HG03039 (cell line): ENCODE measurements around the gene SOWAHD.
A peak's percentile ranks its signal among the peaks of the same experiment; 100 is the strongest.
"Not testable (repeated sequence)": the region's sequence is repeated elsewhere in the genome, so short reads cannot be mapped to it uniquely, and the experiment has no call there.

ENCODE experiments used
- ATAC-seq: cut with Tn5 transposase; IDR thresholded peaks from one replicate; pipeline ENCODE4 v1.9.1; 2021; ENCODE audit warnings: mild to moderate bottlenecking, moderate library complexity; ENCODE audit not compliant: unreplicated experiment

The SOWAHD gene

DNA sequence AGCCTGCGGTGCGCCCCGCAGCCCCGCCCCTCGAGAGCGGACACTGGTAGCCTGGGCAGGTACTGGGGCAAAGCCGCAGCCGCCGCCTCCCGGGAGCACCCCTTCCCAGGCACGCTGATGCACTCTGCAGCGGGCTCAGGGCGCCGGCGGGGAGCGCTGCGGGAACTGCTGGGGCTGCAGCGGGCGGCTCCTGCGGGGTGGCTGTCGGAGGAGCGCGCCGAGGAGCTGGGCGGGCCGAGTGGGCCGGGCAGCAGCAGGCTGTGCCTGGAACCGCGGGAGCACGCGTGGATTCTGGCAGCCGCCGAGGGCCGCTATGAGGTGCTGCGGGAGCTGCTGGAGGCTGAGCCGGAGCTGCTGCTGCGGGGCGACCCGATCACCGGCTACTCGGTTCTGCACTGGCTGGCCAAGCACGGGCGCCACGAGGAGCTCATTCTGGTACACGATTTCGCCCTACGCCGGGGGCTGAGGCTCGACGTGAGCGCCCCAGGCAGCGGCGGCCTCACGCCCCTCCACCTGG lies 401 bp downstream of the SOWAHD start:
- no peak for ATAC-seq

- ATAC-seq = no peak
Observed at GRCh38 chrX:119759248-119759766, 919 bp downstream of the SOWAHD start.

DNA sequence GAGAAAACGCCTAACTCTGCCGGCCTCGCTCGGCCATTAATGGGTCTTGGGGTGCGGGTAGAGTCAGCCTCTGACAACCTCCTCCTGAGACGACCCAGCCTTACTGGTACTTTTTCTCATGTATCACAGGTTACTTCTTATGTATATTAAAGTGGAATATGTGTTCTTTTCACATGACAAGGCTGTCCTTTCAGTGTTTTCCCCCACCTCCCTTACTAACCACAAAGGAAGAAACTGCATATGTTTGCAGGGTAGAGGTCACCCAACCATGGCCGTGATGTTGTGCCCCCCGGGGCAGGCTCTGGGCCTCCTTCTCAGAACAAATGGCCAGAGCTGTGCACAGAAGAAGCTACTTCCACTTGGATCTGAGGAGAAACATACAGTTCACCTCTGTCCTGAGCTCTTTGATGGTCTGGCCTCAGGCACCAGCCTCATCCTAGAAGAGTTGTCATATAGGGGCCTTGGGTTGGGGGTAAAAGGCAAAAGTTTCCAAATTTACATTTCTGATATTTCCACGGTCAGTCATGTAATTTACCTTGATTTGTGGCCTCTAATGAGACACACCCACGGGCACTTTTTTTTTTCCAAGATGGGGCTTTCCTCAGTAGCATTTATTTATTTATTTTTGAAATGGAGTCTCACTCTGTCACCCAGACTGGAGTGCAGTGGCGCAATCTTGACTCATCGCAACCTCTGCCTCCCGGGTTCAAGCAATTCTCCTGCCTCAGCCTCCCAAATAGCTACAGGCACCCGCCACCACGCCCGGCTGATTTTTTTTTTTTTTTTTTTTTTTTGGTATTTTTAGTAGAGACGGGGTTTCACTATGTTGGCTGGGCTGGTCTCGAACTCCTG lies 1.9 kb downstream of the SOWAHD start:
- no peak for ATAC-seq

DNA sequence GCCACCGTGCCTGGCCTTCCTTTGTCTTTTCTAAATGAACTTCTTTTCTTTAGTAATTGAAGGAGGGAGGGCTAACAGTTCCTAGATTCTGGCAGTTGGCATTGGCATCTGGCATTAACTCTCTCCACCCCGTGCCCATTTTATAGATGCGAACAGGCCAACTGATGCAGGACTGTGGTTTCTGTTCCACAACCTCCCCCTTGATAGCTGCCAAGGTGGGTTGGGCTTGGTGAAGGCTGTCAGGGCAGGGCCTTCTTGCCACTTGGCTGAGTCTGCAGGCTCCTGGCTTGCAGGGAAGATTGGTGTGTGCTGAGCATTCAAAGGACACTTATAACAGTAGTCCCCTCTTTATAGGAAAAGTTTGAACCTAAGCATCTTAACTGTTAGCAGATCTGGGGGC lies 4.3 kb downstream of the SOWAHD start:
- no peak for ATAC-seq

DNA sequence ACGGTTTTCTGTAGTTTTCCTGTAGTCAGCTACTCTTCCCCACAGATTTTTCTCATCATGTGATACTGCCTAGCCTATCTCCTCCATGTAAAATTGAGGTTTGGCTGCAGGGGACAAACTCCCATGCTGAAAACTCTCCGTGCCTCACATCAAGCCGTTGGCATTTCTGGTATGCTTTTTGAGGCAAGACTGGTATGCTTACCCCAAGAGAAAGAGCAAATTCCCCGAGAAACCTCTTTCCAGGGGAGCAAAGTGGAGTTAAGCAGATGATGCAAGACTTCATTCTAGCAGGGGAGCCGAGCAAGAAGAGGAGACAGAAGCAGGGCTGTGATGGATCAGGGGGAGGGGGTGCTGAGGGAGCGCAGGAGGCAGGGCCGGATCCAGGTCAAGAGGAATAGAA lies 4.8 kb downstream of the SOWAHD start:
- ATAC-seq = no peak

DNA sequence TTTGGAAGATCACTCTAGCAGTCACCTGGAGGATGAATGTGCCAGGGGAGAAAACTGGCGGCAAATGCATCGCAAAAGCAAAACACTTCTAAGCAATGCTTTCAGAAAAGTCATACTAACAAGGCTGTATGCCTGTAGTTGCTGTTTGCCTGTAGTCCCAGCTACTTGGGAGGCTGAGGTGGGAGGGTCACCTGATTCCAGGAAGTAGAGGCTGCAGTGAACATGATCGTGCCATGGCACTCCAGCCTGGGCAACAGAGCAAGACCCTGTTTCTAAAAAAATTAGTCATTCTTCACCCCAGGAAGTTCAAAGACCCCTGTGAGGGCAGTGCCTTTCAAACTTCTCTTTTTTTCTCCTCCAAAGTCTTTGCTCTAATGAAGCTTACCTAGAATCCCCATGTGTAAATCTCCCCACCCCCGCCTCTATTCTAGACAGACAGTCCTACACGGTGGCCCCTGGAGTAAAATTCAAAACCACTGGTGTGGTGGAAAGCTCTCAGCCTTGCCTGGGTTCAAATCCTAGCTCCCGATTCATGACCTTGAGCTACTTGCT lies 5.5 kb downstream of the SOWAHD start:
- ATAC-seq = no peak

- not testable (repeated sequence) for ATAC-seq
Observed at GRCh38 chrX:119768436-119768835, 10.0 kb downstream of the SOWAHD start.

GRCh38 chrX:119769388-119769787 lies 11.0 kb downstream of the SOWAHD start:
- ATAC-seq = not testable (repeated sequence)

- ATAC-seq = no peak
Observed at GRCh38 chrX:119775517-119776238, 17.3 kb downstream of the SOWAHD start.

DNA sequence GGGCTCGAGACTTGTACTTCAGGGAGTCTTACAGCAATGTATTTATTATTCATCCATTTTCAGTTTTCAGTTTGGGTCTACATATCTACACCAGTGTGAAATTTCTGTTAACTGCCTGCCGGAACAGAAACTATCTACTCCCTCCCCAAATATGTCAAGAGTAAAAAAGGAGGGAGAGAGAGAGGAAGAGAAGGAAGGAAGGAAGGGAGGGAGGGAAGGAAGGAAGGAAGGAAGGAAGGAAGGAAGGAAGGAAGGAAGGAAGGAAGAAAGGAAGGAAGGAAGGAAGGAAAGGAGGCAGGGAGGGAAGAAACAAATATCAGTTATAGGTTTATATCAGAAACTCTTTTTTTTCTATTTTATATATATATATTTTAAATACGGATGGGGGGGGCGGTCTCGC lies 20.4 kb downstream of the SOWAHD start:
- ATAC-seq = no peak

DNA sequence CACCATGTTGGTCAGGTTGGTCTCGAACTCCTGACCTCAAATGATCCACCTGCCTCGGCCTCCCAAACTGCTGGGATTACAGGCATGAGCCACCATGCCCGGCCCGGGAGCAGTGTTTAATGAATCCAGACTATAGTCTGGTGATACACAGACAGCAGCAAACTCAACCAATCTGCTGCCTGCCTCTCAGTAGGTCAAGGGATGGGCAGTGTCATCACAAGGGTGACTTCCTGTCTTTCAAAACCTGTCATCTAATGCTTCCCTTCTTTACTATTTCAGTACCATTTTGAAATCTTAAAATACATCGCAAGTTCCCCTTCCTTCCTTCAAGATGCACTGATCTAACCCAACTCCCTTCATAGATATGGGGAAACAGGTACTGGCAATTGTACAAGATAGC lies 24.6 kb downstream of the SOWAHD start:
- ATAC-seq = no peak

- no peak for ATAC-seq
Observed at GRCh38 chrX:119784747-119785446, 26.5 kb downstream of the SOWAHD start.

- ATAC-seq = peak; percentile 20
Observed at GRCh38 chrX:119790977-119791436, 32.6 kb downstream of the SOWAHD start.

DNA sequence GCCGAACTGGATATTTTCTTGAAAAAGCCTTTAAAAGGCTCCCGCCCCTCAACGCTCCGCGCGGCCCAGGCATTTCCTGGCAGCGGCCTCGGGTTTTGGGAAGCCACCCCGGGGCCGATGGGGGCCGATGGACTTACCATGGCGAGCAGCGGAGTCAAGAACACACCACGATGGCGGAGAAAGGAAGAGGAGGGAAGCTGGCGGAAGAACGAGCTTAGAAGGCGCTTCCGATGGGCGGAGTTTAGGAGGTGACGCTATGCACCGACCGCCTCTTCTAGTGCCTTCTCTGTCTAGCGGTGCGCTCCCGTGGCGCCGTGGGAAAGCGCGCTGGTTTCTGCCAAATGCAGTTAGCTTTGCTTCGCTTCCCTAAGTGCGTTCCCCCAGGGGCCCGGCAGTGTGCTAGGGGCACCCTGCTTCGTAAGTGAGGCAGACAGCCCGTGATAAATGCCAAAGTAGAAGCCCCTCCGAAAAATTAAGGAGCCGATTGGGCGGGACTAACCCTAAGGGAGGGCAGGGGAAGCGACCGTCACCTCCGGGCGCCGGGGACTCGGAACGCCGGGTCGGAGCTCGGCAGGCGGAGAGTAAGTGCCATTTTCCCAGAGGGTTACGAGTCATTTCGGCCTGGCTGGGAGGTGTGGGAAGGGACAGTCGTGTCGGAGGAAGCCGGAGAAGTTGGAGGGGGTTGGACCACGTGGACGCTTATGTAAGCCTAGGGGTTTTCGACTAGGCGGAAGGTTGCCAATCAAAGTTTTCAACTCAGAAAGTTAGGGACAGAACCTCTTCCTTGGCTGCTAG lies 33.2 kb downstream of the SOWAHD start, which contains the start of gene RPL39:
TSS of gene RPL39 (minus strand) at position 194 of the 795 bp plus-strand sequence. CDS start at position 140, 54 bp downstream.
- peak; percentile 84 for ATAC-seq

GRCh38 chrX:119801253-119802221 lies 43.1 kb downstream of the SOWAHD start:
- no peak for ATAC-seq

- no peak for ATAC-seq
Observed at GRCh38 chrX:119802546-119802945, 44.2 kb downstream of the SOWAHD start.

- not testable (repeated sequence) for ATAC-seq
Observed at GRCh38 chrX:119808461-119808860, 50.1 kb downstream of the SOWAHD start.

- no peak for ATAC-seq
Observed at GRCh38 chrX:119809185-119809666, 50.8 kb downstream of the SOWAHD start.
